Neural progenitor cell (in vitro differentiated cells): Measurements from ENCODE around the gene PTPRG. TPM values are rescaled to one million over a fixed set of nuclear protein-coding genes. Genes with fewer than 3 reads are reported as not detected.

Experiments used
- DNase-seq: peaks from one replicate; pipeline ENCODE4 v3.0.0-alpha.2; 2016; ENCODE audit warnings: low spot score
- H2AFZ ChIP-seq: fragments of 200-600 bp; sonication (generic); replicated peaks from 2 replicates; pipeline ENCODE4 v1.6.1; 2016; ENCODE audit warnings: antibody characterized with exemption
- H3F3A ChIP-seq: fragments of 200-600 bp; sonication (generic); 2 replicates; pipeline ENCODE4 v1.6.1; 2016; ENCODE audit warnings: antibody characterized with exemption, low read depth
- H3K27ac ChIP-seq: fragments of 200-600 bp; sonication (generic); 2 replicates; pipeline ENCODE4 v1.5.1; 2016; ENCODE audit warnings: mild to moderate bottlenecking
- H3K27me3 ChIP-seq: fragments of 200-600 bp; sonication (generic); 2 replicates; pipeline ENCODE4 v1.6.1; 2016; ENCODE audit warnings: mild to moderate bottlenecking, moderate library complexity
- H3K36me3 ChIP-seq: fragments of 200-600 bp; sonication (generic); 2 replicates; pipeline ENCODE4 v1.5.1; 2016
- H3K4me1 ChIP-seq: fragments of 200-600 bp; sonication (generic); 2 replicates; pipeline ENCODE4 v1.6.1; 2016; ENCODE audit warnings: mixed run types
- H3K4me2 ChIP-seq: fragments of 200-600 bp; sonication (generic); 2 replicates; pipeline ENCODE4 v1.6.1; 2016
- H3K4me3 ChIP-seq: fragments of 200-600 bp; sonication (generic); 2 replicates; pipeline ENCODE4 v1.5.1; 2016
- H3K79me2 ChIP-seq: fragments of 200-600 bp; sonication (generic); 2 replicates; pipeline ENCODE4 v1.6.1; 2016; ENCODE audit warnings: low read depth
- H3K9ac ChIP-seq: fragments of 200-600 bp; sonication (generic); 2 replicates; pipeline ENCODE4 v1.6.1; 2016
- H3K9me3 ChIP-seq: fragments of 200-600 bp; sonication (generic); 2 replicates; pipeline ENCODE4 v1.5.1; 2016; ENCODE audit warnings: low read depth
- H4K20me1 ChIP-seq: fragments of 200-600 bp; sonication (generic); 2 replicates; pipeline ENCODE4 v1.6.1; 2016; ENCODE audit warnings: low read depth
- H3K27ac Mint-ChIP-seq: 3 replicates; pipeline ENCODE4 v1.8.0; 2021; ENCODE audit warnings: mixed read lengths
- H3K27me3 Mint-ChIP-seq: 2 replicates; pipeline ENCODE4 v1.8.0; 2022; ENCODE audit warnings: low read depth, mild to moderate bottlenecking, inconsistent platforms, moderate library complexity, mixed read lengths; ENCODE audit not compliant: insufficient read depth
- H3K36me3 Mint-ChIP-seq: 3 replicates; pipeline ENCODE4 v1.8.0; 2021; ENCODE audit warnings: mixed read lengths
- H3K4me1 Mint-ChIP-seq: 3 replicates; pipeline ENCODE4 v1.8.0; 2021; ENCODE audit warnings: mixed read lengths
- H3K4me3 Mint-ChIP-seq: 3 replicates; pipeline ENCODE4 v1.8.0; 2021; ENCODE audit warnings: mild to moderate bottlenecking, moderate library complexity, mixed read lengths
- H3K9me3 Mint-ChIP-seq: 3 replicates; pipeline ENCODE4 v1.8.0; 2020; ENCODE audit warnings: mixed read lengths
- CTCF ChIP-seq: fragments of 200-600 bp; sonication (generic); IDR thresholded peaks from 2 replicates; pipeline ENCODE4 v1.5.1; 2017; ENCODE audit warnings: antibody characterized with exemption, mild to moderate bottlenecking
- EZH2 ChIP-seq: fragments of 200-600 bp; sonication (generic); IDR thresholded peaks from 2 replicates; pipeline ENCODE4 v1.6.1; 2017; ENCODE audit warnings: antibody characterized with exemption, mild to moderate bottlenecking, moderate library complexity
- EZH2phosphoT487 ChIP-seq: fragments of 200-600 bp; sonication (generic); IDR thresholded peaks from 2 replicates; pipeline ENCODE4 v1.6.1; 2017; ENCODE audit warnings: antibody characterized with exemption
- total RNA-seq: library from RNA; depleted of rRNA; stranded (reverse); fragments of >200 nt; gene quantifications from 2 replicates; pipeline ENCODE4 v1.2.3, GENCODE V29; 2015; ENCODE audit warnings: low replicate concordance

Gene PTPRG
- total RNA-seq, 1 donor from 2014 or later = 65.3 TPM

- no peak overlapping the region for H3K4me2 ChIP-seq
- no peaks in the 10 kb centered on the region for H3K9me3 ChIP-seq
- peaks cover 8% of the 10 kb centered on the region for H3K27me3 Mint-ChIP-seq
- no peaks in the 10 kb centered on the region for H3K27me3 ChIP-seq
- H3F3A ChIP-seq = no peaks in the 10 kb centered on the region
- peaks cover 100% of the 10 kb centered on the region for H3K79me2 ChIP-seq
- no peak overlapping the region for H3K27ac Mint-ChIP-seq
- DNase-seq = no peak
- no peak overlapping the region for H2AFZ ChIP-seq
- no peaks in the 10 kb centered on the region for H3K9me3 Mint-ChIP-seq
- H3K27ac ChIP-seq = no peak overlapping the region
- H4K20me1 ChIP-seq = peaks cover 98% of the 10 kb centered on the region
- H3K4me3 Mint-ChIP-seq = no peak overlapping the region
- no peak overlapping the region for H3K9ac ChIP-seq
- no peak for TF ChIP-seq CTCF
- peaks cover 12% of the 10 kb centered on the region for H3K4me1 Mint-ChIP-seq
- H3K4me1 ChIP-seq = peaks cover 13% of the 10 kb centered on the region
- no peaks in the 10 kb centered on the region for H3K36me3 ChIP-seq
- no peak overlapping the region for H3K4me3 ChIP-seq
- H3K36me3 Mint-ChIP-seq = peaks cover 2% of the 10 kb centered on the region
These were observed 6.8 kb downstream of the PTPRG start for GRCh38 chr3:61568127-61568526.

- Histone ChIP-seq H3K79me2 (peaks cover 100% of the 10 kb centered on the region), H3K27ac (no peak overlapping the region), H2AFZ (no peak overlapping the region), H3K9me3 (no peaks in the 10 kb centered on the region), H4K20me1 (peaks cover 95% of the 10 kb centered on the region), H3K4me3 (no peak overlapping the region), H3K4me1 (peaks cover 9% of the 10 kb centered on the region), H3F3A (no peaks in the 10 kb centered on the region), H3K27me3 (no peaks in the 10 kb centered on the region), H3K4me2 (no peak overlapping the region), H3K9ac (no peak overlapping the region), H3K36me3 (no peaks in the 10 kb centered on the region)
- no peak for DNase-seq
- TF ChIP-seq EZH2 (no peak), CTCF (no peak), EZH2phosphoT487 (no peak)
- no peak overlapping the region for H3K4me3 Mint-ChIP-seq
- no peaks in the 10 kb centered on the region for H3K27me3 Mint-ChIP-seq
- H3K4me1 Mint-ChIP-seq = peaks cover 6% of the 10 kb centered on the region
- H3K27ac Mint-ChIP-seq = no peak overlapping the region
- peaks cover 14% of the 10 kb centered on the region for H3K36me3 Mint-ChIP-seq
- peaks cover 4% of the 10 kb centered on the region for H3K9me3 Mint-ChIP-seq
These were observed 8.6 kb downstream of the PTPRG start for GRCh38 chr3:61569856-61570580.

- Histone ChIP-seq H3K36me3 (no peaks in the 10 kb centered on the region), H3K27me3 (no peaks in the 10 kb centered on the region), H3K79me2 (peaks cover 100% of the 10 kb centered on the region), H2AFZ (no peak overlapping the region), H3K27ac (no peak overlapping the region), H4K20me1 (peaks cover 94% of the 10 kb centered on the region), H3K4me2 (no peak overlapping the region), H3K4me1 (peaks cover 5% of the 10 kb centered on the region), H3K9ac (no peak overlapping the region), H3F3A (no peaks in the 10 kb centered on the region), H3K4me3 (no peak overlapping the region), H3K9me3 (no peaks in the 10 kb centered on the region)
- TF ChIP-seq EZH2phosphoT487 = no peak
- Mint-ChIP-seq H3K27ac (no peak overlapping the region), H3K4me3 (no peak overlapping the region), H3K9me3 (peaks cover 4% of the 10 kb centered on the region), H3K27me3 (no peaks in the 10 kb centered on the region), H3K36me3 (peaks cover 15% of the 10 kb centered on the region), H3K4me1 (no peaks in the 10 kb centered on the region)
- DNase-seq = no peak
These were observed 9.4 kb downstream of the PTPRG start for GRCh38 chr3:61570813-61571212.

GRCh38 chr3:61571516-61572336, 10.4 kb downstream of the PTPRG start:
- Histone ChIP-seq H3K79me2 (peaks cover 100% of the 10 kb centered on the region), H3K4me2 (no peak overlapping the region), H3K27ac (no peak overlapping the region), H4K20me1 (peaks cover 94% of the 10 kb centered on the region), H3K4me3 (no peak overlapping the region), H3K9me3 (no peaks in the 10 kb centered on the region), H3F3A (no peaks in the 10 kb centered on the region), H3K27me3 (no peaks in the 10 kb centered on the region), H2AFZ (no peak overlapping the region), H3K36me3 (no peaks in the 10 kb centered on the region), H3K9ac (no peak overlapping the region), H3K4me1 (peaks cover 5% of the 10 kb centered on the region)
- Mint-ChIP-seq H3K4me1 (no peaks in the 10 kb centered on the region), H3K4me3 (no peak overlapping the region), H3K36me3 (peaks cover 15% of the 10 kb centered on the region), H3K27ac (no peak overlapping the region), H3K9me3 (peaks cover 4% of the 10 kb centered on the region), H3K27me3 (no peaks in the 10 kb centered on the region)
- no peak for TF ChIP-seq EZH2phosphoT487
- TF ChIP-seq CTCF = no peak
- TF ChIP-seq EZH2 = no peak
- DNase-seq = no peak
